H9 (cell line): Measurements from ENCODE around the gene MFSD11. TPM values are rescaled to one million over a fixed set of nuclear protein-coding genes. Genes with fewer than 3 reads are reported as not detected.

Experiments
- DNase-seq: peaks from one replicate; pipeline ENCODE4 v3.0.0-alpha.2; 2017
- H2AFZ ChIP-seq: one replicate; pipeline ENCODE4 v1.6.1; 2013; ENCODE audit warnings: mild to moderate bottlenecking, low read length, control low read depth, moderate library complexity
- H2AK5ac ChIP-seq: 2 replicates; pipeline ENCODE4 v1.6.1; 2013; ENCODE audit warnings: low read length, control low read depth, mixed read lengths; ENCODE audit not compliant: insufficient read length
- H2BK120ac ChIP-seq: one replicate; pipeline ENCODE4 v1.6.1; 2013; ENCODE audit warnings: low read depth, mild to moderate bottlenecking, low read length, control low read depth, inconsistent platforms; ENCODE audit not compliant: poor library complexity, severe bottlenecking
- H2BK12ac ChIP-seq: 2 replicates; pipeline ENCODE4 v1.6.1; 2013; ENCODE audit warnings: low read length, control low read depth, mixed read lengths, low read depth; ENCODE audit not compliant: insufficient read length
- H2BK15ac ChIP-seq: 2 replicates; pipeline ENCODE4 v1.6.1; 2013; ENCODE audit warnings: low read depth, low read length, control low read depth
- H2BK20ac ChIP-seq: one replicate; pipeline ENCODE4 v1.6.1; 2013; ENCODE audit warnings: low read depth, mild to moderate bottlenecking, low read length, control low read depth, inconsistent platforms; ENCODE audit not compliant: poor library complexity, severe bottlenecking
- H2BK5ac ChIP-seq: 2 replicates; pipeline ENCODE4 v1.6.1; 2013; ENCODE audit warnings: low read length, control low read depth, mixed read lengths; ENCODE audit not compliant: insufficient read length
- H3K14ac ChIP-seq: 2 replicates; pipeline ENCODE4 v1.6.1; 2013; ENCODE audit warnings: low read length, control low read depth; ENCODE audit not compliant: insufficient read depth
- H3K18ac ChIP-seq: 2 replicates; pipeline ENCODE4 v1.6.1; 2013; ENCODE audit warnings: low read depth, mild to moderate bottlenecking, mixed read lengths, low read length, control low read depth; ENCODE audit not compliant: insufficient read length
- H3K23ac ChIP-seq: 2 replicates; pipeline ENCODE4 v1.6.1; 2013; ENCODE audit warnings: low read length, control low read depth, mixed read lengths, low read depth; ENCODE audit not compliant: insufficient read length
- H3K23me2 ChIP-seq: 2 replicates; pipeline ENCODE4 v1.6.1; 2013; ENCODE audit warnings: low read depth, mild to moderate bottlenecking, mixed read lengths, low read length, control low read depth; ENCODE audit not compliant: insufficient read length, poor library complexity, severe bottlenecking
- H3K27ac ChIP-seq: 2 replicates; pipeline ENCODE4 v1.5.1; 2013; ENCODE audit warnings: low read length, control low read depth, mixed read lengths, low read depth; ENCODE audit not compliant: insufficient read length
- H3K27me3 ChIP-seq: 2 replicates; pipeline ENCODE4 v1.6.1; 2013; ENCODE audit warnings: low read length, control low read depth, inconsistent platforms; ENCODE audit not compliant: insufficient read depth
- H3K4ac ChIP-seq: 2 replicates; pipeline ENCODE4 v1.6.1; 2013; ENCODE audit warnings: low read depth, mild to moderate bottlenecking, control low read depth, inconsistent platforms, low read length, moderate library complexity
- H3K4me1 ChIP-seq: 2 replicates; pipeline ENCODE4 v1.6.1; 2013; ENCODE audit warnings: low read length, control low read depth, inconsistent platforms; ENCODE audit not compliant: insufficient read depth
- H3K4me2 ChIP-seq: 2 replicates; pipeline ENCODE4 v1.6.1; 2013; ENCODE audit warnings: low read length, control low read depth, mixed read lengths; ENCODE audit not compliant: insufficient read length, insufficient read depth
- H3K56ac ChIP-seq: 2 replicates; pipeline ENCODE4 v1.6.1; 2013; ENCODE audit warnings: low read depth, mild to moderate bottlenecking, mixed read lengths, low read length, control low read depth; ENCODE audit not compliant: insufficient read length
- H3K79me1 ChIP-seq: 2 replicates; pipeline ENCODE4 v1.6.1; 2013; ENCODE audit warnings: low read depth, mild to moderate bottlenecking, moderate library complexity, low read length, control low read depth, inconsistent platforms; ENCODE audit not compliant: insufficient read depth, poor library complexity, severe bottlenecking
- H3K79me2 ChIP-seq: 2 replicates; pipeline ENCODE4 v1.6.1; 2013; ENCODE audit warnings: low read length, control low read depth, inconsistent platforms; ENCODE audit not compliant: insufficient read depth
- H3K9ac ChIP-seq: 2 replicates; pipeline ENCODE4 v1.6.1; 2013; ENCODE audit warnings: low read length, control low read depth, mixed read lengths; ENCODE audit not compliant: insufficient read length; ENCODE audit errors: extremely low read depth
- H3K9me3 ChIP-seq: one replicate; pipeline ENCODE4 v1.6.1; 2013; ENCODE audit warnings: low read depth, low read length, inconsistent platforms; ENCODE audit not compliant: control insufficient read depth
- H3T11ph ChIP-seq: one replicate; pipeline ENCODE4 v1.6.1; 2013; ENCODE audit warnings: mild to moderate bottlenecking, low read length, control low read depth, inconsistent platforms
- H4K20me1 ChIP-seq: one replicate; pipeline ENCODE4 v1.6.1; 2013; ENCODE audit not compliant: control insufficient read depth, insufficient read length, insufficient read depth
- H4K5ac ChIP-seq: 2 replicates; pipeline ENCODE4 v1.6.1; 2013; ENCODE audit warnings: low read depth, mild to moderate bottlenecking, mixed read lengths, low read length, control low read depth; ENCODE audit not compliant: insufficient read length
- H4K8ac ChIP-seq: replicated peaks from 2 replicates; pipeline ENCODE4 v1.6.1; 2013; ENCODE audit warnings: low read length, control low read depth, mixed read lengths, low read depth; ENCODE audit not compliant: insufficient read length
- H4K91ac ChIP-seq: 2 replicates; pipeline ENCODE4 v1.6.1; 2013; ENCODE audit warnings: low read depth, mild to moderate bottlenecking, moderate library complexity, mixed read lengths, low read length, control low read depth; ENCODE audit not compliant: insufficient read length
- H3K27ac Mint-ChIP-seq, 3 experiments: 2 replicates in 2 of 3; 3 replicates in 1 of 3; pipeline ENCODE4 v1.8.0; 2020 to 2021; ENCODE audit warnings: mixed read lengths in 3 of 3, mild to moderate bottlenecking in 1 of 3, moderate library complexity in 1 of 3
- H3K27me3 Mint-ChIP-seq: 2 replicates; pipeline ENCODE4 v1.8.0; 2021; ENCODE audit warnings: low read depth, mild to moderate bottlenecking, moderate library complexity, mixed read lengths
- H3K36me3 Mint-ChIP-seq, 3 experiments: 2 replicates in 2 of 3; 3 replicates in 1 of 3; pipeline ENCODE4 v1.8.0; 2020 to 2021; ENCODE audit warnings: low read depth in 3 of 3, mixed read lengths in 3 of 3; ENCODE audit not compliant: insufficient read depth in 1 of 3
- H3K4me1 Mint-ChIP-seq, 2 experiments: 2 replicates each; pipeline ENCODE4 v1.8.0; 2020; ENCODE audit warnings: mixed read lengths in 2 of 2
- H3K4me3 Mint-ChIP-seq, 2 experiments: 2 replicates in 1 of 2; 3 replicates in 1 of 2; pipeline ENCODE4 v1.8.0; 2020 to 2021; ENCODE audit warnings: mild to moderate bottlenecking in 2 of 2, mixed read lengths in 2 of 2, moderate library complexity in 1 of 2
- H3K9me3 Mint-ChIP-seq, 2 experiments: 2 replicates in 1 of 2; 3 replicates in 1 of 2; pipeline ENCODE4 v1.8.0; 2020; ENCODE audit warnings: mild to moderate bottlenecking in 2 of 2, mixed read lengths in 2 of 2, moderate library complexity in 1 of 2
- CTCF ChIP-seq: fragments of 200-600 bp; sonication (generic); conservative IDR thresholded peaks from 3 replicates; pipeline ENCODE4 v1.8.0; 2021; ENCODE audit warnings: antibody characterized with exemption, mild to moderate bottlenecking
- WGBS: extraction: QIAGEN DNeasy Blood & Tissue Kit; methylation state at CpG from one replicate; pipeline ENCODE4 v1.1.7; 2013; ENCODE audit warnings: missing lambda C conversion rate, low lambda C conversion rate, mixed read lengths; ENCODE audit not compliant: insufficient read length; ENCODE audit errors: extremely low coverage; 5-methylcytosine and 5-hydroxymethylcytosine counted together
- total RNA-seq: library from RNA; stranded (reverse); gene quantifications from 2 replicates; pipeline ENCODE4 v1.2.1, GENCODE V29; 2021

MFSD11 gene
- total RNA-seq, 1 experiment from 2014 or later, result 19.9 TPM

GRCh38 chr17:76720211-76720610 lies 17.7 kb upstream of the MFSD11 start:
- Histone ChIP-seq H3K27ac (no peak overlapping the region), H3T11ph (no peak overlapping the region), H2AK5ac (no peak overlapping the region), H2BK5ac (no peak overlapping the region), H3K4me2 (no peak overlapping the region), H4K91ac (no peak overlapping the region), H3K9ac (no peak overlapping the region), H3K23ac (no peak overlapping the region), H3K27me3 (no peaks in the 10 kb centered on the region), H4K8ac (no peak overlapping the region), H3K79me2 (no peaks in the 10 kb centered on the region), H2BK20ac (no peak overlapping the region), H2BK12ac (no peak overlapping the region), H3K23me2 (no peaks in the 10 kb centered on the region), H3K14ac (no peak overlapping the region), H4K20me1 (no peaks in the 10 kb centered on the region), H2BK15ac (no peak overlapping the region), H3K9me3 (no peaks in the 10 kb centered on the region), H2BK120ac (no peak overlapping the region), H3K4me1 (no peaks in the 10 kb centered on the region), H3K18ac (no peak overlapping the region), H3K56ac (no peak overlapping the region), H4K5ac (no peak overlapping the region), H2AFZ (no peak overlapping the region), H3K79me1 (no peaks in the 10 kb centered on the region), H3K4ac (no peak overlapping the region)
- peaks cover 2 to 3% of the 10 kb centered on the region in 2 experiments; a peak in 2 of 4 replicates for H3K4me1 Mint-ChIP-seq
- H3K27me3 Mint-ChIP-seq, result no peaks in the 10 kb centered on the region
- H3K27ac Mint-ChIP-seq, result no peak overlapping the region
- H3K4me3 Mint-ChIP-seq, result no peak overlapping the region
- no peak for DNase-seq
- no CpG with 5 or more reads among the region's 9 CpGs for WGBS
- no peaks in the 10 kb centered on the region for H3K9me3 Mint-ChIP-seq
- no peak for TF ChIP-seq CTCF
- H3K36me3 Mint-ChIP-seq, result peaks cover 32 to 87% (median 87%) of the 10 kb centered on the region in 3 experiments; a peak in 6 of 7 replicates
